ENCODE measurements around the gene SAMM50.

- no peak for TF ChIP-seq ESRRA (IDR thresholded peaks at IDR 0.05; ENCODE audit: low read length)
- TF ChIP-seq CHD4 (IDR thresholded peaks at IDR 0.05), result no peak
- TF ChIP-seq, protein P1, sequence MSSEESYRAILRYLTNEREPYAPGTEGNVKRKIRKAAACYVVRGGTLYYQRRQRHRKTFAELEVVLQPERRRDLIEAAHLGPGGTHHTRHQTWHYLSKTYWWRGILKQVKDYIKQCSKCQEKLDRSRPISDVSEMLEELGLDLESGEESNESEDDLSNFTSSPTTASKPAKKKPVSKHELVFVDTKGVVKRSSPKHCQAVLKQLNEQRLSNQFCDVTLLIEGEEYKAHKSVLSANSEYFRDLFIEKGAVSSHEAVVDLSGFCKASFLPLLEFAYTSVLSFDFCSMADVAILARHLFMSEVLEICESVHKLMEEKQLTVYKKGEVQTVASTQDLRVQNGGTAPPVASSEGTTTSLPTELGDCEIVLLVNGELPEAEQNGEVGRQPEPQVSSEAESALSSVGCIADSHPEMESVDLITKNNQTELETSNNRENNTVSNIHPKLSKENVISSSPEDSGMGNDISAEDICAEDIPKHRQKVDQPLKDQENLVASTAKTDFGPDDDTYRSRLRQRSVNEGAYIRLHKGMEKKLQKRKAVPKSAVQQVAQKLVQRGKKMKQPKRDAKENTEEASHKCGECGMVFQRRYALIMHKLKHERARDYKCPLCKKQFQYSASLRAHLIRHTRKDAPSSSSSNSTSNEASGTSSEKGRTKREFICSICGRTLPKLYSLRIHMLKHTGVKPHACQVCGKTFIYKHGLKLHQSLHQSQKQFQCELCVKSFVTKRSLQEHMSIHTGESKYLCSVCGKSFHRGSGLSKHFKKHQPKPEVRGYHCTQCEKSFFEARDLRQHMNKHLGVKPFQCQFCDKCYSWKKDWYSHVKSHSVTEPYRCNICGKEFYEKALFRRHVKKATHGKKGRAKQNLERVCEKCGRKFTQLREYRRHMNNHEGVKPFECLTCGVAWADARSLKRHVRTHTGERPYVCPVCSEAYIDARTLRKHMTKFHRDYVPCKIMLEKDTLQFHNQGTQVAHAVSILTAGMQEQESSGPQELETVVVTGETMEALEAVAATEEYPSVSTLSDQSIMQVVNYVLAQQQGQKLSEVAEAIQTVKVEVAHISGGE (CRISPR knock-in tag; IDR thresholded peaks at IDR 0.05), result no peak
Observed at GRCh38 chr22:43968614-43969013, 13.4 kb downstream of the SAMM50 start.

Data from GM12878 (cell line).